GM18511 (cell line): Measurements from ENCODE around the gene EFNA3.
"Not testable (repeated sequence)": the region's sequence is repeated elsewhere in the genome, so short reads cannot be mapped to it uniquely, and the experiment has no call there.

Source experiments
- ATAC-seq: cut with Tn5 transposase; IDR thresholded peaks from one replicate; pipeline ENCODE4 v1.9.1; 2021; ENCODE audit warnings: mild to moderate bottlenecking, moderate library complexity; ENCODE audit not compliant: unreplicated experiment

Gene EFNA3

GRCh38 chr1:155108296-155108695, 29.7 kb downstream of the EFNA3 start:
- no peak for ATAC-seq

DNA sequence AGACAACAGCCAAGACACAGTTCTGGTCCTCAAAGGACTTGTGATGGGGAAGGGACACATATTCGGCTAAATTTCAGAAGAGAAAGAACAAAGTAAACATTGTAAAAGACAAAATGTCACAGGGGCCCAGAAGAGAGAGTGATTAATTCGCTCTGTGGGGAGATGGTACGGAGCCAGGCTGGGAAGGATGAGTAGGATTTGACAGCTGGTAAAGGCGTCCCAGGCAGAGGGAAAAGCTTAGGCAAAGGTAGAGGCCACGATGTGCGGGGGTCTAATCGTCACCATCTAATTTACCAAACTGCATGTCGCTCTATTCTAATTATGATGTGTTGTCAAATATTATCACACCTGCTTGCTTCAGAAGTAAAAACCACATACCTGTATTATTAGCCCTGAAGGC, 31.7 kb downstream of the EFNA3 start:
- no peak for ATAC-seq

DNA sequence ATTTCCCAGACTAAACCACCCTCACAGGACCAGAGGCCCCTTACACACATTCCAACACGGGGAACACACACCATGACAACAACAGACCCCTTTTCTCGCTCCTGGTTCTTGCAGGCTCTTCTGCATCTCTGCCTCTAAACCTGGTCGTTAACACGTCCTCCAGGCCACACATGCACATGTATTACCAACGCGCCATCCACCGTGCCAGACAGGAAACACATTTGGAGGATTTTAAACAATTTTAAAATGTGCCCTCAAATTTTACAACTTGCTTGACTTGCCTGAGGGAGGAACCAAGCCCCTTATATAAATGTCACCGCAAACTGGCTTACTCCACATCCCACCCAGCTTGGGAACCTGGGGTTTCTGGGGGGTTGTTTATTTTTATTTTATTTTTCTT, 32.2 kb downstream of the EFNA3 start:
- ATAC-seq, result no peak

- ATAC-seq, result no peak
Observed at GRCh38 chr1:155113450-155113980, 34.9 kb downstream of the EFNA3 start.

GRCh38 chr1:155116113-155116764, 37.6 kb downstream of the EFNA3 start:
- ATAC-seq, result no peak

DNA sequence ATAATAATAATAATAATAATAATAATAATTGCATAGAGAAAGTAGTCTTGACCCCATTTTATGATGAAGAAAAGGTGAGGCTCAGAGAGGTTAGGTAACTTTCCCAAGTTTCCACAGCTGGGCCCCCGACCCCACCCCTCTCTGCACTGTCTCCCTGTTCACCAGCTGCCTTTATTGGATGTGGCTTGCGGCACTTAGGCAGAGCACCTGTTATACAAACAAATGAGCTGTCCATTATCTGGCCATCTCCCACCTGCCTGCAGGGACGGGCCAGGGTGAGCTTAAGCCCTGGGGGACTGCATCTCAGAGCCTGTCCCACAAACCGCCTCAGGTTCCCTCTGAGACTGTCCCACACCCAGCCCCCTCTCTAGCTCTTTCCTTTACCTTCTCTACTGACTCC, 39.0 kb downstream of the EFNA3 start:
- ATAC-seq, result no peak

DNA sequence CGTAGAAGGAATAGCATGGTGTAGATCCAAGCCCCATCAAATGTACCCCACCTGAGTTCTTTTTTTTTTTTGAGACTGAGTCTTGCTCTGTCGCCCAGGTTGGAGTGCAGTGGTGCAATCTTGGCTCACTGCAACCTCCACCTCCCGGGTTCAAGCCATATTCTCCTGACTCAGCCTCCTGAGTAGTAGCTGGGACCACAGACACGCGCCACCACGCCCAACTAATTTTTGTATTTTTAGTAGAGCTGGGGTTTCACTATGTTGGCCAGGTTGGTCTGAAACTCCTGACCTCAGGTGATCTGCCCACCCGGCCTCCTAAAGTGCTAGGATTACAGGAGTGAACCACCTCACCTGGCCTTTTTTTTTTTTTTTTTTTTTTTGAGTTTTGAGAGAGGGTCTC, 39.5 kb downstream of the EFNA3 start:
- ATAC-seq, result not testable (repeated sequence)

DNA sequence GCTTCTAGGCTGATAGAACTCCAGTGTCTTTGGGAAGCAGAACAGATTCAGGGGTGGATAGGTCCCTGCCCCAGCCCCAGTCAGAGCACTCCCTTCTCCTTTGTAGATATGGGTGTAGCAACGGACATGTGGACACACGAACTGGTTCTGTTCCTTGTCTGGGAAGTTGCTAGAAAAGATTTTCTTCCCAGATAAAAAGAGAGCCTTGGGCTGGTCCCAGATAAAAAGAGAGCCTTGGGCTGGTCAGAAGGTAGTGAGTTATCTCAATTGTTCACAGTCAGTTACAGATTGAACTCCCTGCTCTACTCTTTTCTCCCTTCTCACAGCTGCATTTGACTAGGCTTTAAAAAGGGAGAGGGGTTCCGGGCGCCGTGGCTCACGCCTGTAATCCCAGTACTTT, 41.6 kb downstream of the EFNA3 start:
- ATAC-seq, result no peak

DNA sequence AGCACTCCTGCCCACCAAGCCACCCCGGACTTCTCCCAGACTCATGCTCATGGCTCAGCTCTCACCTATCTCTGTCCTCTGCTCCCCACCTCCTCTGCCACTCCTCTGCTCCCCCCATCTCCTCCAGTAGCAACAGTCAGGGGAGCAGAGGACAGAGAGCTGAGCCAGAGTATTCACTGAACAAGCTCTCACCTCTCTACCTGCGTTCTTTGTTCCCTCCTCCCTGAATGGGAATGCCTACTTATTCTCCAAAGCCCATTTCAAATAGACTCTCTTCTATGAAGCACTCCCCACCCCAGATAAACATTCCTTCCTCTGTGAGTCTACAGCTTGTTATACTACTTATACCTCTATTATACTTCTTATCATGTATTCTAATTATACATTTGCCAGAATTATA, 42.6 kb downstream of the EFNA3 start:
- no peak for ATAC-seq

GRCh38 chr1:155122308-155122707, 43.7 kb downstream of the EFNA3 start:
- no peak for ATAC-seq

GRCh38 chr1:155123801-155124200, 45.2 kb downstream of the EFNA3 start:
- ATAC-seq, result no peak

GRCh38 chr1:155124503-155125463, 46.1 kb downstream of the EFNA3 start:
- no peak for ATAC-seq

DNA sequence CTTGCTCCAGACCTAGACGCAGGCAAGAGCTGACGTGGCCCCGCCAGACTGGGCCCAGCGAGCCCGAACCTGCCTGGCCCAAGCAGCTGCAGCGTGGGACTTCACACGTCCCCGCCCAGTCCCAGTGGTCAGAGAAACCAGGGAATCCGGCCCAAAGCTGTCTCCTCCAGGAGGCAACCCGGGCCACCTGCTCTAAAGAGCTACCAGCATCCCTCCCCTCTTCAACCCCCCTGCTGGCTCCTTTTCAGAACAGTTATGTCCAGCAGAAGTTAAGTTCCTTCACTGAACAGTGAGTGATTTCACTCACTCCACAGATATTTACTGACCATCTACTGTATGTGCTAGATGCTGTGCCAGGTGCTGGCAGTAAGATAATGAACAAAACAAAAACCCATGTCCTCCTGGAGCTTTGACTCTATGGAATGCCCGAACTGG, 46.9 kb downstream of the EFNA3 start:
- no peak for ATAC-seq

GRCh38 chr1:155125946-155126555, 47.4 kb downstream of the EFNA3 start:
- no peak for ATAC-seq

GRCh38 chr1:155126556-155127104, 48.0 kb downstream of the EFNA3 start:
- ATAC-seq, result no peak

GRCh38 chr1:155127105-155127966, 48.7 kb downstream of the EFNA3 start, which contains the start of gene EFNA1:
EFNA1 (plus strand) TSS chr1:155127876; CDS start chr1:155127978, 102 bp downstream.
- ATAC-seq, result no peak

DNA sequence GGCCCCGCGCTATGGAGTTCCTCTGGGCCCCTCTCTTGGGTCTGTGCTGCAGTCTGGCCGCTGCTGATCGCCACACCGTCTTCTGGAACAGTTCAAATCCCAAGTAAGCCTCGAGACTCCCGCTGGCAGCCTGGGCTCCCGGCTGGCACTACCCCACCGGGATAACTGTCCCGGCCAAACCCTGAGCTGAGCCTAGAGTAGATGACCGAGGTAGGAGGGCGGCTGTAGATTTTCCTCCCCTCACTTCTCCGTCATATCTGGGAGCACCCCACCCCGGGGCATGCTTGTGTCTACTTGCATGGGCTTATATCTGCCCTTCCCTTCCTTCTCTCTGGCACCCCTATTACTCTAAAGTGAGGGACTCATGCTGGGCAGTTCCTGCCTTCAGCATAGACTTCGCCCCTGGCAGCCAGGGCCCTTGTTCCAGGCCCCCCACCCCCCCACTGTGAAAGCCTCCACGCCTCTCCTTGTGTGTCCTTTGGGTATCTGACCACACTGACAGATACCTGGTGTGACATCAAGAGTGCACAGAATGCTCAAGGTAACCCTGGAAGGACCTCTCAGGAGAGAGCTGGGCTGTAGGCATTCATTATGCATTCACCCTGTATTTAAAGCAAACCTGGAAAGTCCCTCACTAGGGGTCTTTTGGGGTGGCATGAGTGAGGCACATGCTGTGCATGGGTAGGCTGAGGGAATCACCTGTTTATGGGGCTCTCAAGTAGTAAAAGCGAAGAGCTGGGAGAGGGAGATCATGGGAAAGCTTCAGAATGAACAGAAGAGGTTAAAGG, 49.5 kb downstream of the EFNA3 start:
- no peak for ATAC-seq

DNA sequence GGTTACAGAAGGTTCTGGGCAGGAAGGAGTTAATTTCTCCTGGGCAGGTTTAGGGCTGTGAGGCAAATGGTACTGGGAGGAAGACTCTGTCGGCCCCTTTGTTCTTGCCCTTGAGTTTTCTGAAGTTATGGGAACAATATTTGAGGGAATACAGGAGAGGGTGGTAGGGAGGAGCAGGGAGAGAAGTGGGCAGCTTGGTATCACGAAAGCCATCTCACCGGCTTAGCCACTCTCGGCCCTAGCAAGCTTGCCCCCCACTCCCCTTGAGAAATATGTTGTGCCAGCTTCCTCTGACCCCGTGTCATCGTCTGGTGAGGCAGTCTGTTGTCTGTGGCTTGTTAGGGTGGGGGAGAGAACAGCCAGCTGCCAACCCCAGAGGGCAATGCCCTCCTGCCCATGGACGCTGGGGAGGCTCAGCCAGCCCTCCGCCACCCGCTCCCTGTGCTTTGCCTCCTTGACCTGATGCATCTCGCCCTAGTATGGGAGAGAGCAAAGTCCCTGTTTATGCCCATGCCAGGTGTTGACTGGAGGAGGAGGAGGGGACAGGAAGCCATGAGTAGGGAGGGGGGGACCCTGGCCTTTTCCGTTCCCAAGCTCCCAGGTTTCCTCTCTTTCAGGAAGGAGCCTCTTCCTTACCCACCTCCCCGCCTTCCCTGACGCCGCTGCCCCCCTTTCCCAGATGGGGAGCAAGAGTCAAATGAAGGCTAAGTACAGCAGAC, 50.3 kb downstream of the EFNA3 start:
- ATAC-seq, result no peak
